HG03439 (cell line): Measurements from ENCODE around the gene ATP13A3.
"Not testable (repeated sequence)": the region's sequence is repeated elsewhere in the genome, so short reads cannot be mapped to it uniquely, and the experiment has no call there.

ENCODE experiments used
- ATAC-seq: cut with Tn5 transposase; IDR thresholded peaks from one replicate; pipeline ENCODE4 v1.9.1; 2021; ENCODE audit warnings: mild to moderate bottlenecking, moderate library complexity; ENCODE audit not compliant: unreplicated experiment

The ATP13A3 gene

GRCh38 chr3:194500198-194500597 lies 13.4 kb upstream of the ATP13A3 start:
- no peak for ATAC-seq

- ATAC-seq: not testable (repeated sequence)
These were observed 12.7 kb upstream of the ATP13A3 start for GRCh38 chr3:194499516-194499915.

- ATAC-seq: no peak
These were observed 11.2 kb upstream of the ATP13A3 start for GRCh38 chr3:194497799-194498575.

- ATAC-seq: no peak
These were observed 9.6 kb upstream of the ATP13A3 start for GRCh38 chr3:194496217-194496919.

- ATAC-seq: no peak
These were observed 8.2 kb upstream of the ATP13A3 start for GRCh38 chr3:194494951-194495374.

- ATAC-seq: not testable (repeated sequence)
These were observed 7.5 kb upstream of the ATP13A3 start for GRCh38 chr3:194493995-194494927.

- ATAC-seq: no peak
These were observed 5.2 kb upstream of the ATP13A3 start for GRCh38 chr3:194492001-194492400.

- peak; percentile 38 for ATAC-seq
These were observed 3.2 kb upstream of the ATP13A3 start for GRCh38 chr3:194489736-194490612.

GRCh38 chr3:194488055-194488742 lies 1.4 kb upstream of the ATP13A3 start:
- peak; percentile 3 for ATAC-seq

GRCh38 chr3:194487289-194488054 lies 670 bp upstream of the ATP13A3 start:
- peak; percentile 21 for ATAC-seq

GRCh38 chr3:194485881-194486539 lies 792 bp downstream of the ATP13A3 start:
- peak; percentile 17 for ATAC-seq

GRCh38 chr3:194485468-194485880 lies 1.3 kb downstream of the ATP13A3 start:
- ATAC-seq: no peak

GRCh38 chr3:194484614-194485013 lies 2.2 kb downstream of the ATP13A3 start:
- ATAC-seq: no peak

GRCh38 chr3:194483850-194484249 lies 3.0 kb downstream of the ATP13A3 start:
- ATAC-seq: no peak

- not testable (repeated sequence) for ATAC-seq
These were observed 4.0 kb downstream of the ATP13A3 start for GRCh38 chr3:194482830-194483229.

GRCh38 chr3:194482196-194482593 lies 4.6 kb downstream of the ATP13A3 start:
- no peak for ATAC-seq

GRCh38 chr3:194481525-194482195 lies 5.1 kb downstream of the ATP13A3 start:
- no peak for ATAC-seq

- ATAC-seq: no peak
These were observed 5.7 kb downstream of the ATP13A3 start for GRCh38 chr3:194481103-194481502.
